Thyroid gland (tissue), 4 donors: ENCODE data around the gene UTS2B.

Experiments
- CTCF ChIP-seq, 6 experiments: fragments of 200-600 bp in 3 of 6; fragments of 450-650 bp in 3 of 6; sonication (generic) in 3 of 6; IDR thresholded peaks; one replicate each; pipeline ENCODE4 v1.5.1; 2016 to 2019; ENCODE audit warnings: antibody characterized with exemption in 6 of 6, mild to moderate bottlenecking in 2 of 6, inconsistent platforms in 1 of 6, moderate library complexity in 1 of 6
- POLR2A ChIP-seq, 2 donors: fragments of 450-650 bp; IDR thresholded peaks; one replicate each; pipeline ENCODE4 v1.6.1; 2017; ENCODE audit warnings: antibody characterized with exemption in 2 of 2, mild to moderate bottlenecking in 2 of 2, moderate library complexity in 1 of 2

GRCh38 chr3:191306428-191306827 lies 23.9 kb downstream of the UTS2B start:
- TF ChIP-seq CTCF (IDR thresholded peaks at IDR 0.05) (no peak), POLR2A (IDR thresholded peaks at IDR 0.05) (no peak)
